GM23338 (cell line): Measurements from ENCODE around the gene PEX16. TPM values are rescaled to one million over a fixed set of nuclear protein-coding genes. Genes with fewer than 3 reads are reported as not detected.

Experiments used
- ATAC-seq: fragments of 200-7000 bp; cut with Tn5 transposase; 3 replicates; pipeline ENCODE4 v1.9.1; 2020
- DNase-seq: peaks from one replicate; pipeline ENCODE4 v3.0.0-alpha.2; 2015; ENCODE audit warnings: low spot score
- H2AFZ ChIP-seq: fragments of 200-600 bp; sonication (generic); 2 replicates; pipeline ENCODE4 v1.8.0; 2016; ENCODE audit warnings: antibody characterized with exemption, mild to moderate bottlenecking, moderate library complexity
- H3F3A ChIP-seq: fragments of 200-600 bp; sonication (generic); replicated peaks from 2 replicates; pipeline ENCODE4 v1.8.0; 2017; ENCODE audit warnings: antibody characterized with exemption, mixed run types, low read depth
- H3K27ac ChIP-seq: fragments of 200-600 bp; sonication (generic); 2 replicates; pipeline ENCODE4 v1.6.1; 2016; ENCODE audit warnings: low read depth
- H3K27me3 ChIP-seq: fragments of 200-600 bp; sonication (generic); 2 replicates; pipeline ENCODE4 v1.8.0; 2016; ENCODE audit warnings: mild to moderate bottlenecking, mixed run types, moderate library complexity; ENCODE audit not compliant: insufficient read depth
- H3K36me3 ChIP-seq: fragments of 200-600 bp; sonication (generic); 2 replicates; pipeline ENCODE4 v1.8.0; 2016; ENCODE audit warnings: mild to moderate bottlenecking; ENCODE audit not compliant: insufficient read depth
- H3K4me1 ChIP-seq: fragments of 200-600 bp; sonication (generic); 2 replicates; pipeline ENCODE4 v1.8.0; 2016; ENCODE audit warnings: mild to moderate bottlenecking, moderate library complexity; ENCODE audit not compliant: insufficient read depth
- H3K4me2 ChIP-seq: fragments of 200-600 bp; sonication (generic); 2 replicates; pipeline ENCODE4 v1.7.1; 2017; ENCODE audit warnings: mixed run types
- H3K4me3 ChIP-seq: fragments of 200-600 bp; sonication (generic); 2 replicates; pipeline ENCODE4 v1.6.1; 2016; ENCODE audit warnings: mixed run types
- H3K79me2 ChIP-seq: fragments of 200-600 bp; sonication (generic); replicated peaks from 2 replicates; pipeline ENCODE4 v1.8.0; 2017; ENCODE audit warnings: mild to moderate bottlenecking; ENCODE audit not compliant: insufficient read depth
- H3K9me2 ChIP-seq: fragments of 200-600 bp; sonication (generic); 2 replicates; pipeline ENCODE4 v1.8.0; 2017; ENCODE audit not compliant: insufficient read depth
- H4K20me1 ChIP-seq: fragments of 200-600 bp; sonication (generic); replicated peaks from 2 replicates; pipeline ENCODE4 v1.8.0; 2017; ENCODE audit warnings: mild to moderate bottlenecking; ENCODE audit not compliant: insufficient read depth
- H3K27ac Mint-ChIP-seq: 2 replicates; pipeline ENCODE4 v1.8.0; 2020; ENCODE audit warnings: inconsistent platforms, mild to moderate bottlenecking, moderate library complexity, mixed read lengths
- H3K27me3 Mint-ChIP-seq: 3 replicates; pipeline ENCODE4 v1.8.0; 2022; ENCODE audit warnings: low read depth, mild to moderate bottlenecking, moderate library complexity, mixed read lengths, inconsistent platforms; ENCODE audit not compliant: insufficient read depth, poor library complexity
- H3K36me3 Mint-ChIP-seq: 3 replicates; pipeline ENCODE4 v1.8.0; 2021; ENCODE audit warnings: low read depth, mild to moderate bottlenecking, inconsistent platforms, moderate library complexity, mixed read lengths
- H3K4me1 Mint-ChIP-seq: 3 replicates; pipeline ENCODE4 v1.8.0; 2020; ENCODE audit warnings: mild to moderate bottlenecking, inconsistent platforms, mixed read lengths
- H3K4me3 Mint-ChIP-seq: 3 replicates; pipeline ENCODE4 v1.8.0; 2021; ENCODE audit warnings: moderate library complexity, mild to moderate bottlenecking, inconsistent platforms, mixed read lengths
- H3K9me3 Mint-ChIP-seq: 3 replicates; pipeline ENCODE4 v1.8.0; 2020; ENCODE audit warnings: moderate library complexity, mild to moderate bottlenecking, inconsistent platforms, mixed read lengths
- JUNB ChIP-seq: IDR thresholded peaks from one replicate; pipeline ENCODE4 v1.6.1; 2016; ENCODE audit warnings: antibody characterized with exemption; ENCODE audit not compliant: unreplicated experiment
- NANOG ChIP-seq: IDR thresholded peaks from 2 replicates; pipeline ENCODE4 v1.6.1; 2016; ENCODE audit warnings: antibody characterized with exemption, borderline replicate concordance
- POLR2AphosphoS5 ChIP-seq: IDR thresholded peaks from 2 replicates; pipeline ENCODE4 v1.6.1; 2016; ENCODE audit warnings: antibody characterized with exemption, low read depth
- ZNF114 ChIP-seq: fragments of 250-450 bp; sonication (Bioruptor Pico); IDR thresholded peaks from 2 replicates; pipeline ENCODE4 v1.5.0; 2020; ENCODE audit warnings: mild to moderate bottlenecking, moderate library complexity
- polyA plus RNA-seq: library from polyadenylated mRNA; unstranded; fragments of >200 nt; fragmentation: Nextera tagmentation; extraction: Ambion mirVana; gene quantifications from 2 replicates; pipeline ENCODE4 v1.2.1, GENCODE V29; 2016
- total RNA-seq: library from RNA; depleted of rRNA; stranded (reverse); fragments of >200 nt; shearing (Covaris generic); gene quantifications from 2 replicates; pipeline ENCODE4 v1.2.3, GENCODE V29; 2014
- TF ChIP-seq, protein P1 (sequence below): fragments of 250-450 bp; sonication (Bioruptor Pico); IDR thresholded peaks from 2 replicates; pipeline ENCODE4 v1.5.0; 2020; ENCODE audit warnings: mild to moderate bottlenecking, moderate library complexity
- TF ChIP-seq, protein P2 (sequence below): IDR thresholded peaks from 2 replicates; pipeline ENCODE4 v1.6.1; 2016; ENCODE audit warnings: antibody characterized with exemption
- TF ChIP-seq, protein P3 (sequence below), 2 experiments: fragments of 200-600 bp in 1 of 2; sonication (generic) in 1 of 2; conservative IDR thresholded peaks; 2 replicates each; pipeline versions ENCODE4 v1.5.1 to v1.6.1; 2016 to 2017; ENCODE audit warnings: antibody characterized with exemption in 2 of 2, low read depth in 2 of 2, mild to moderate bottlenecking in 2 of 2, moderate library complexity in 1 of 2

Gene PEX16
- total and polyA plus RNA-seq, 2 experiments from 2014 or later, result 23.3 to 34.1 TPM

DNA sequence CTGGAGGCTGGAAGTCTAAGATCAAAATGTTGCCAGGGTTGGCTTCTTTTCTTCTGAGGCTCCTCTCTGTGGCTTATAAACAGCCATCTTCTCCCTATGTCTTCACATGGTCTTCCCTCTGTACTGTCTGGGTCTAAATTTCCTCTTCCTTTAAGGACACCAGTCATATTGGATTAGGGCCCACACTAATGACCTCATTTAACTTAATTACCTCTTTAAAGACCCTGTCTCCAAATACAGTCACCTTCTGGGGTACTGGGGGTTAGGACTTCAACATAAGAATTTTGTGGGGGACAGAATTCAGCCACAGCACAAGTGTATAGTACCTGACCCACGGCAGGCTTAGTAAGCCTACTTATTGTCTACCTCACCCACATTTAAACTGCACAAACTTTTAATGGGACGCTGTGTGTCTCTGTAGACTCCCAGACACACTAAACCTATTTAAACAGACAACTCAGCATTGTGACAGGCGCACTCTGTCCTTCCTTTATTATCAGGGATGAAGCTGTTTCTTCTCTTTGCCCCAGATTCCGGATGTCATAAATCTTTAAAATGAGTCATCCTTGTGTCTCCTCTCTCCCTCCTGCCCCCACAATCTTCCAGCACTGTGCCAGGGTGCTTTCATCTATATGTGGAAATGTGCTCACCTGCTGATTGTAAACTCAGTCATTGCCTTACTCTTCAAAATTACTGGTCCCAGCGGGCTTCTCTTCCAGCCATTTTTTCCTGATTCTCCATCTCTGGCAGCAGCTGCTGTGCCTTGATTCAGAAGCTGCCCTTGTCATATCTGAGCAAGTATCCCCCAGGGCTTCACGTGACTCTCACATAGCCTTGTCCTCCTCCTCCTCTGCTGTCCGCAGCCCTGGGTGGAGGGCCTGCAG is 37.6 kb downstream of the PEX16 start:
- ATAC-seq, result no peak
- peaks cover 21% of the 10 kb centered on the region for H3K4me1 Mint-ChIP-seq
- H3K79me2 ChIP-seq, result no peaks in the 10 kb centered on the region
- no peaks in the 10 kb centered on the region for H3K36me3 ChIP-seq
- no peaks in the 10 kb centered on the region for H3K9me2 ChIP-seq
- H3K4me2 ChIP-seq, result no peak overlapping the region
- H4K20me1 ChIP-seq, result no peaks in the 10 kb centered on the region
- no peak overlapping the region for H3K4me3 ChIP-seq
- H2AFZ ChIP-seq, result no peak overlapping the region
- no peak overlapping the region for H3K4me3 Mint-ChIP-seq
- DNase-seq, result no peak
- H3K27ac Mint-ChIP-seq, result no peak overlapping the region
- no peaks in the 10 kb centered on the region for H3K27me3 ChIP-seq
- H3K9me3 Mint-ChIP-seq, result no peaks in the 10 kb centered on the region
- H3K4me1 ChIP-seq, result peaks cover 17% of the 10 kb centered on the region
- H3F3A ChIP-seq, result no peaks in the 10 kb centered on the region
- no peaks in the 10 kb centered on the region; the same call in 2 of the 3 replicates for H3K36me3 Mint-ChIP-seq
- peaks cover 4% of the 10 kb centered on the region for H3K27me3 Mint-ChIP-seq
- no peak overlapping the region for H3K27ac ChIP-seq
- TF ChIP-seq NANOG, result no peak

DNA sequence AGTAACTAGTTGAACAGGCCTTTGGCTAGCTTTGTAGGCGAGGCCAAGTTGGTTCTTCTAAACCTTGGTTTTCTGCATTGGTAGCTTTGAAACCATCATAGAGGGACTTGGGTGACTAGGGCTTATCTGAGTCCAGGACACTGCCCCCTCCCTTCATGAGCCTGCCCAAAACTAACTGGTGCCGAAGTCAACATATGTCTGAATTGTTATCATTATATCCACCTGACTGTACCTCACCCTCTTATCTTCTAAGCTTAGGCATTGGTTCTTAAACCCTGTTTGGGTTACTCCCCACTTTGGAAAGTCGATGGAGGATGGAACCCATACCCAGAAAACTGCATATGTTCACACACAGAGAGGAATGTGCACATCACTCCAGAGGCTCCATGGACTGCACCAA is 39.8 kb downstream of the PEX16 start:
- H3K4me1 ChIP-seq, result peaks cover 19% of the 10 kb centered on the region
- Mint-ChIP-seq H3K27ac (no peak overlapping the region), H3K9me3 (no peaks in the 10 kb centered on the region), H3K36me3 (no peaks in the 10 kb centered on the region; the same call in 2 of the 3 replicates), H3K27me3 (peaks cover 5% of the 10 kb centered on the region), H3K4me3 (no peak overlapping the region), H3K4me1 (peaks cover 27% of the 10 kb centered on the region)
- H2AFZ ChIP-seq, result no peak overlapping the region
- H3K9me2 ChIP-seq, result no peaks in the 10 kb centered on the region
- no peak overlapping the region for H3K4me2 ChIP-seq
- ATAC-seq, result no peak
- H3K27me3 ChIP-seq, result no peaks in the 10 kb centered on the region
- TF ChIP-seq, protein P1, sequence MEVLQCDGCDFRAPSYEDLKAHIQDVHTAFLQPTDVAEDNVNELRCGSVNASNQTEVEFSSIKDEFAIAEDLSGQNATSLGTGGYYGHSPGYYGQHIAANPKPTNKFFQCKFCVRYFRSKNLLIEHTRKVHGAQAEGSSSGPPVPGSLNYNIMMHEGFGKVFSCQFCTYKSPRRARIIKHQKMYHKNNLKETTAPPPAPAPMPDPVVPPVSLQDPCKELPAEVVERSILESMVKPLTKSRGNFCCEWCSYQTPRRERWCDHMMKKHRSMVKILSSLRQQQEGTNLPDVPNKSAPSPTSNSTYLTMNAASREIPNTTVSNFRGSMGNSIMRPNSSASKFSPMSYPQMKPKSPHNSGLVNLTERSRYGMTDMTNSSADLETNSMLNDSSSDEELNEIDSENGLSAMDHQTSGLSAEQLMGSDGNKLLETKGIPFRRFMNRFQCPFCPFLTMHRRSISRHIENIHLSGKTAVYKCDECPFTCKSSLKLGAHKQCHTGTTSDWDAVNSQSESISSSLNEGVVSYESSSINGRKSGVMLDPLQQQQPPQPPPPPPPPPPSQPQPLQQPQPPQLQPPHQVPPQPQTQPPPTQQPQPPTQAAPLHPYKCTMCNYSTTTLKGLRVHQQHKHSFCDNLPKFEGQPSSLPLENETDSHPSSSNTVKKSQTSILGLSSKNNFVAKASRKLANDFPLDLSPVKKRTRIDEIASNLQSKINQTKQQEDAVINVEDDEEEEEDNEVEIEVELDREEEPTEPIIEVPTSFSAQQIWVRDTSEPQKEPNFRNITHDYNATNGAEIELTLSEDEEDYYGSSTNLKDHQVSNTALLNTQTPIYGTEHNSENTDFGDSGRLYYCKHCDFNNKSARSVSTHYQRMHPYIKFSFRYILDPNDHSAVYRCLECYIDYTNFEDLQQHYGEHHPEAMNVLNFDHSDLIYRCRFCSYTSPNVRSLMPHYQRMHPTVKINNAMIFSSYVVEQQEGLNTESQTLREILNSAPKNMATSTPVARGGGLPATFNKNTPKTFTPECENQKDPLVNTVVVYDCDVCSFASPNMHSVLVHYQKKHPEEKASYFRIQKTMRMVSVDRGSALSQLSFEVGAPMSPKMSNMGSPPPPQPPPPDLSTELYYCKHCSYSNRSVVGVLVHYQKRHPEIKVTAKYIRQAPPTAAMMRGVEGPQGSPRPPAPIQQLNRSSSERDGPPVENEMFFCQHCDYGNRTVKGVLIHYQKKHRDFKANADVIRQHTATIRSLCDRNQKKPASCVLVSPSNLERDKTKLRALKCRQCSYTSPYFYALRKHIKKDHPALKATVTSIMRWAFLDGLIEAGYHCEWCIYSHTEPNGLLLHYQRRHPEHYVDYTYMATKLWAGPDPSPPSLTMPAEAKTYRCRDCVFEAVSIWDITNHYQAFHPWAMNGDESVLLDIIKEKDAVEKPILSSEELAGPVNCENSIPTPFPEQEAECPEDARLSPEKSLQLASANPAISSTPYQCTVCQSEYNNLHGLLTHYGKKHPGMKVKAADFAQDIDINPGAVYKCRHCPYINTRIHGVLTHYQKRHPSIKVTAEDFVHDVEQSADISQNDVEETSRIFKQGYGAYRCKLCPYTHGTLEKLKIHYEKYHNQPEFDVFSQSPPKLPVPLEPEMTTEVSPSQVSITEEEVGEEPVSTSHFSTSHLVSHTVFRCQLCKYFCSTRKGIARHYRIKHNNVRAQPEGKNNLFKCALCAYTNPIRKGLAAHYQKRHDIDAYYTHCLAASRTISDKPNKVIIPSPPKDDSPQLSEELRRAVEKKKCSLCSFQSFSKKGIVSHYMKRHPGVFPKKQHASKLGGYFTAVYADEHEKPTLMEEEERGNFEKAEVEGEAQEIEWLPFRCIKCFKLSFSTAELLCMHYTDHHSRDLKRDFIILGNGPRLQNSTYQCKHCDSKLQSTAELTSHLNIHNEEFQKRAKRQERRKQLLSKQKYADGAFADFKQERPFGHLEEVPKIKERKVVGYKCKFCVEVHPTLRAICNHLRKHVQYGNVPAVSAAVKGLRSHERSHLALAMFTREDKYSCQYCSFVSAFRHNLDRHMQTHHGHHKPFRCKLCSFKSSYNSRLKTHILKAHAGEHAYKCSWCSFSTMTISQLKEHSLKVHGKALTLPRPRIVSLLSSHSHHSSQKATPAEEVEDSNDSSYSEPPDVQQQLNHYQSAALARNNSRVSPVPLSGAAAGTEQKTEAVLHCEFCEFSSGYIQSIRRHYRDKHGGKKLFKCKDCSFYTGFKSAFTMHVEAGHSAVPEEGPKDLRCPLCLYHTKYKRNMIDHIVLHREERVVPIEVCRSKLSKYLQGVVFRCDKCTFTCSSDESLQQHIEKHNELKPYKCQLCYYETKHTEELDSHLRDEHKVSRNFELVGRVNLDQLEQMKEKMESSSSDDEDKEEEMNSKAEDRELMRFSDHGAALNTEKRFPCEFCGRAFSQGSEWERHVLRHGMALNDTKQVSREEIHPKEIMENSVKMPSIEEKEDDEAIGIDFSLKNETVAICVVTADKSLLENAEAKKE (CRISPR knock-in tag), result no peak
- no peak for TF ChIP-seq POLR2AphosphoS5
- TF ChIP-seq, protein P2, sequence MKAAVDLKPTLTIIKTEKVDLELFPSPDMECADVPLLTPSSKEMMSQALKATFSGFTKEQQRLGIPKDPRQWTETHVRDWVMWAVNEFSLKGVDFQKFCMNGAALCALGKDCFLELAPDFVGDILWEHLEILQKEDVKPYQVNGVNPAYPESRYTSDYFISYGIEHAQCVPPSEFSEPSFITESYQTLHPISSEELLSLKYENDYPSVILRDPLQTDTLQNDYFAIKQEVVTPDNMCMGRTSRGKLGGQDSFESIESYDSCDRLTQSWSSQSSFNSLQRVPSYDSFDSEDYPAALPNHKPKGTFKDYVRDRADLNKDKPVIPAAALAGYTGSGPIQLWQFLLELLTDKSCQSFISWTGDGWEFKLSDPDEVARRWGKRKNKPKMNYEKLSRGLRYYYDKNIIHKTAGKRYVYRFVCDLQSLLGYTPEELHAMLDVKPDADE, result no peak
- TF ChIP-seq ZNF114 (CRISPR knock-in tag), result no peak
- TF ChIP-seq NANOG, result no peak
- no peak for TF ChIP-seq JUNB
- TF ChIP-seq, protein P3, sequence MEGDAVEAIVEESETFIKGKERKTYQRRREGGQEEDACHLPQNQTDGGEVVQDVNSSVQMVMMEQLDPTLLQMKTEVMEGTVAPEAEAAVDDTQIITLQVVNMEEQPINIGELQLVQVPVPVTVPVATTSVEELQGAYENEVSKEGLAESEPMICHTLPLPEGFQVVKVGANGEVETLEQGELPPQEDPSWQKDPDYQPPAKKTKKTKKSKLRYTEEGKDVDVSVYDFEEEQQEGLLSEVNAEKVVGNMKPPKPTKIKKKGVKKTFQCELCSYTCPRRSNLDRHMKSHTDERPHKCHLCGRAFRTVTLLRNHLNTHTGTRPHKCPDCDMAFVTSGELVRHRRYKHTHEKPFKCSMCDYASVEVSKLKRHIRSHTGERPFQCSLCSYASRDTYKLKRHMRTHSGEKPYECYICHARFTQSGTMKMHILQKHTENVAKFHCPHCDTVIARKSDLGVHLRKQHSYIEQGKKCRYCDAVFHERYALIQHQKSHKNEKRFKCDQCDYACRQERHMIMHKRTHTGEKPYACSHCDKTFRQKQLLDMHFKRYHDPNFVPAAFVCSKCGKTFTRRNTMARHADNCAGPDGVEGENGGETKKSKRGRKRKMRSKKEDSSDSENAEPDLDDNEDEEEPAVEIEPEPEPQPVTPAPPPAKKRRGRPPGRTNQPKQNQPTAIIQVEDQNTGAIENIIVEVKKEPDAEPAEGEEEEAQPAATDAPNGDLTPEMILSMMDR (conservative IDR thresholded peaks at IDR 0.05; ENCODE audit: low read depth in 2 of 2), result no peak
- no peaks in the 10 kb centered on the region for H3K79me2 ChIP-seq
- DNase-seq, result no peak
- H4K20me1 ChIP-seq, result no peaks in the 10 kb centered on the region
- no peak overlapping the region for H3K27ac ChIP-seq
- H3K36me3 ChIP-seq, result no peaks in the 10 kb centered on the region
- H3K4me3 ChIP-seq, result no peak overlapping the region
- H3F3A ChIP-seq, result 0 out of 2 replicates have a peak, but pooled peaks cover 4% of the 10 kb centered on the region
